Astrocyte of the cerebellum (primary cell): Measurements from ENCODE around the gene AGPAT4.

Experiments used
- DNase-seq: peaks from one replicate; pipeline ENCODE4 v3.0.0-alpha.2; 2011; ENCODE audit warnings: low read depth
- H3K4me3 ChIP-seq: 2 replicates; pipeline ENCODE4 v1.5.1; 2011; ENCODE audit warnings: mild to moderate bottlenecking, low read depth, low read length, moderate library complexity
- in situ Hi-C: cut with HindIII; loops from 2 replicates; pipeline ENCODE4 v1.10.0; 2017; ENCODE audit warnings: low sequenced_read_pairs
- TF ChIP-seq, protein P1 (sequence below): IDR thresholded peaks from 2 replicates; pipeline ENCODE4 v1.5.1; 2012; ENCODE audit warnings: low read length, low read depth, moderate library complexity, mild to moderate bottlenecking; ENCODE audit errors: missing control alignments

Gene AGPAT4

GRCh38 chr6:161116554-161116953, 157.3 kb downstream of the AGPAT4 start:
- in situ Hi-C loops, result no loop called here
- no peak overlapping the region for H3K4me3 ChIP-seq
- DNase-seq, result no peak
- TF ChIP-seq, protein P1, sequence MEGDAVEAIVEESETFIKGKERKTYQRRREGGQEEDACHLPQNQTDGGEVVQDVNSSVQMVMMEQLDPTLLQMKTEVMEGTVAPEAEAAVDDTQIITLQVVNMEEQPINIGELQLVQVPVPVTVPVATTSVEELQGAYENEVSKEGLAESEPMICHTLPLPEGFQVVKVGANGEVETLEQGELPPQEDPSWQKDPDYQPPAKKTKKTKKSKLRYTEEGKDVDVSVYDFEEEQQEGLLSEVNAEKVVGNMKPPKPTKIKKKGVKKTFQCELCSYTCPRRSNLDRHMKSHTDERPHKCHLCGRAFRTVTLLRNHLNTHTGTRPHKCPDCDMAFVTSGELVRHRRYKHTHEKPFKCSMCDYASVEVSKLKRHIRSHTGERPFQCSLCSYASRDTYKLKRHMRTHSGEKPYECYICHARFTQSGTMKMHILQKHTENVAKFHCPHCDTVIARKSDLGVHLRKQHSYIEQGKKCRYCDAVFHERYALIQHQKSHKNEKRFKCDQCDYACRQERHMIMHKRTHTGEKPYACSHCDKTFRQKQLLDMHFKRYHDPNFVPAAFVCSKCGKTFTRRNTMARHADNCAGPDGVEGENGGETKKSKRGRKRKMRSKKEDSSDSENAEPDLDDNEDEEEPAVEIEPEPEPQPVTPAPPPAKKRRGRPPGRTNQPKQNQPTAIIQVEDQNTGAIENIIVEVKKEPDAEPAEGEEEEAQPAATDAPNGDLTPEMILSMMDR, result no peak

GRCh38 chr6:161115468-161115867, 158.4 kb downstream of the AGPAT4 start:
- in situ Hi-C loops, result no loop called here
- TF ChIP-seq, protein P1, result no peak
- DNase-seq, result no peak
- H3K4me3 ChIP-seq, result no peak overlapping the region

DNA sequence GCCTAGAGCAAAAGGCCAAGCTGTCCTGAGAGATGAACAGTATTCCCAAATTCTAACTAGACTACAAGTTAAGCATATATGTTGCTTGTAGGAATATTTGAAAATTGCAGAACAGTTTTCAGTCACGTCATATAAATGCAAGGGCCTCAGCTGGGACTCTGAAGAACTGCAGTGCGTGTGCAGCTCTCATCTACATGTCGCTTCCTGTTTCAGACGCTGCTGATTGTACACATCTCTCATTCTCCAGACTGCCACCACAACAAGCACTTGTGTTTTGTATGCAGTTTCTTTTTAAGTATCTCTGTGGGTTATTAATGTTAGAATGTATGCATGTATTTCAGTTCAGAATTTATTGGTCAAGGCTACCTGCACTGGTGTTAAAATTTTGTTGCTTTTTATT, 162.6 kb downstream of the AGPAT4 start:
- no peak overlapping the region for H3K4me3 ChIP-seq
- in situ Hi-C loops, result no loop called here
- TF ChIP-seq, protein P1, result no peak
- DNase-seq, result no peak

GRCh38 chr6:161110028-161110779, 163.7 kb downstream of the AGPAT4 start:
- DNase-seq, result no peak
- in situ Hi-C loops, result no loop called here
- no peak overlapping the region for H3K4me3 ChIP-seq
- TF ChIP-seq, protein P1, result no peak

DNA sequence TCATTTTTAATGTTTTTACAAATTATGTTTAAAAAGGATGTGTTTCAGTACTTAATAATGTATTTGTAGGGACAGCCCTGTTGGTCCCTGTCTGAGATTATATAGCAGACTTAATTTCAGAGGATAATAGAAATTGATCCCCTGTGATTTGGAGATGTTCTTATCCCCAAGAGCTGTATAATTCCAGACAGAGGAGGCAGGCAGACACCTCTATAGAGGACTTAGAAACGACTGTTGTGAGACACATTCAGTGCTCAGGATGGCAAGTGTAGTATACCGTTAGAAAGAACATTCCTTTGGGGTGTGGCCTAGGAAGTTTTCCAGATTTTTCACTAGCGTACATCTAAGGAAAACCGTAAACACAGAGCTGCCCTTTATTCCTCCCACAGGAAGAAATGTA, 164.5 kb downstream of the AGPAT4 start:
- TF ChIP-seq, protein P1, result no peak
- no peak overlapping the region for H3K4me3 ChIP-seq
- in situ Hi-C loops, result no loop called here
- no peak for DNase-seq

GRCh38 chr6:161108916-161109315, 164.9 kb downstream of the AGPAT4 start:
- no peak overlapping the region for H3K4me3 ChIP-seq
- DNase-seq, result no peak
- TF ChIP-seq, protein P1, result no peak
- in situ Hi-C loops, result no loop called here
